Left ventricle myocardium inferior (tissue), 1 donor: Measurements from ENCODE around the gene RNF145. TPM values are rescaled to one million over a fixed set of nuclear protein-coding genes. Genes with fewer than 3 reads are reported as not detected.

Experiments used
- DNase-seq: peaks from one replicate; pipeline ENCODE4 v3.0.0-alpha.2; 2020
- H3K27ac ChIP-seq: fragments of 200-600 bp; replicated peaks from 2 replicates; pipeline ENCODE4 v1.8.0; 2021
- H3K27me3 ChIP-seq: fragments of 200-600 bp; 2 replicates; pipeline ENCODE4 v1.8.0; 2021; ENCODE audit warnings: low read depth
- H3K36me3 ChIP-seq: fragments of 200-600 bp; 2 replicates; pipeline ENCODE4 v1.8.0; 2021
- H3K4me1 ChIP-seq: fragments of 200-600 bp; 2 replicates; pipeline ENCODE4 v1.8.0; 2021
- H3K4me3 ChIP-seq: fragments of 200-600 bp; 2 replicates; pipeline ENCODE4 v1.8.0; 2021; ENCODE audit warnings: mild to moderate bottlenecking, moderate library complexity
- H3K9me3 ChIP-seq: fragments of 200-600 bp; replicated peaks from 2 replicates; pipeline ENCODE4 v1.8.0; 2021
- intact Hi-C: fragments of 100-400 bp; cut with micrococcal nuclease; formaldehyde crosslinking; loops from one replicate; pipeline ENCODE4 v1.11.0; 2022
- total RNA-seq: library from RNA; stranded (reverse); fragmentation: NEBNext Ultra II Directional; extraction: Animal tissue kit (Norgen Biotek cat#: 25700); gene quantifications from one replicate; pipeline ENCODE4 v1.2.1, GENCODE V29; 2021
- TF ChIP-seq, protein P1 (sequence below): fragments of 200-600 bp; IDR thresholded peaks from 2 replicates; pipeline ENCODE4 v1.8.0; 2021; ENCODE audit warnings: antibody characterized with exemption, mild to moderate bottlenecking, borderline replicate concordance
- donor health status: DM: no; HTN: yes; CAD: no; lungs with severe emphysema.

Gene RNF145
- total RNA-seq, 1 donor from 2014 or later = 18.0 TPM

GRCh38 chr5:159202151-159202550 lies 7.2 kb downstream of the RNF145 start:
- DNase-seq = no peak
- H3K4me1 ChIP-seq = peaks cover 62% of the 10 kb centered on the region
- no peak overlapping the region for H3K4me3 ChIP-seq
- intact Hi-C loops = no loop called here
- H3K27ac ChIP-seq = no peak overlapping the region
- TF ChIP-seq, protein P1, sequence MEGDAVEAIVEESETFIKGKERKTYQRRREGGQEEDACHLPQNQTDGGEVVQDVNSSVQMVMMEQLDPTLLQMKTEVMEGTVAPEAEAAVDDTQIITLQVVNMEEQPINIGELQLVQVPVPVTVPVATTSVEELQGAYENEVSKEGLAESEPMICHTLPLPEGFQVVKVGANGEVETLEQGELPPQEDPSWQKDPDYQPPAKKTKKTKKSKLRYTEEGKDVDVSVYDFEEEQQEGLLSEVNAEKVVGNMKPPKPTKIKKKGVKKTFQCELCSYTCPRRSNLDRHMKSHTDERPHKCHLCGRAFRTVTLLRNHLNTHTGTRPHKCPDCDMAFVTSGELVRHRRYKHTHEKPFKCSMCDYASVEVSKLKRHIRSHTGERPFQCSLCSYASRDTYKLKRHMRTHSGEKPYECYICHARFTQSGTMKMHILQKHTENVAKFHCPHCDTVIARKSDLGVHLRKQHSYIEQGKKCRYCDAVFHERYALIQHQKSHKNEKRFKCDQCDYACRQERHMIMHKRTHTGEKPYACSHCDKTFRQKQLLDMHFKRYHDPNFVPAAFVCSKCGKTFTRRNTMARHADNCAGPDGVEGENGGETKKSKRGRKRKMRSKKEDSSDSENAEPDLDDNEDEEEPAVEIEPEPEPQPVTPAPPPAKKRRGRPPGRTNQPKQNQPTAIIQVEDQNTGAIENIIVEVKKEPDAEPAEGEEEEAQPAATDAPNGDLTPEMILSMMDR = no peak
- H3K9me3 ChIP-seq = no peaks in the 10 kb centered on the region
- H3K36me3 ChIP-seq = peaks cover 18% of the 10 kb centered on the region
- no peaks in the 10 kb centered on the region for H3K27me3 ChIP-seq

DNA sequence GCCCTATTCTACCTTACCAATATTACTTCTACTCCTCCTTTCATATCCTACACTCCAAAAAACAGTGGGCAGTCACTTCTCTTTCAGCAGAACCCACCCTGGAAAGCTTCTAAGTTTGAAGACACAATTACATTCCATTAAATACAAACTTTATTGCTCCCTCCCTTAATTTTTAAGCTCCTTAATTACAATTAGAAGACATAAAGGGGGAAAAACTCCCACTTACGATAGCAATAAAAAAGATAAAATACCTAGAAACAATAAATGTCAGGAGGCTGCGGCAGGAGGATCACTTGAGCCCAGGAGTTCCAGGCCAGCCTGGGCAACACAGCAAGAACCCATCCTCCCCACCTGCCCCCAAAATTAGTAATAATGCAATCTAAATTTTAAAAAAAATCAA lies 9.6 kb downstream of the RNF145 start:
- no peaks in the 10 kb centered on the region for H3K9me3 ChIP-seq
- intact Hi-C loops = no loop called here
- H3K4me3 ChIP-seq = no peak overlapping the region
- H3K27ac ChIP-seq = no peak overlapping the region
- TF ChIP-seq, protein P1 = no peak
- DNase-seq = no peak
- H3K36me3 ChIP-seq = peaks cover 23% of the 10 kb centered on the region
- peaks cover 62% of the 10 kb centered on the region for H3K4me1 ChIP-seq
- no peaks in the 10 kb centered on the region for H3K27me3 ChIP-seq

DNA sequence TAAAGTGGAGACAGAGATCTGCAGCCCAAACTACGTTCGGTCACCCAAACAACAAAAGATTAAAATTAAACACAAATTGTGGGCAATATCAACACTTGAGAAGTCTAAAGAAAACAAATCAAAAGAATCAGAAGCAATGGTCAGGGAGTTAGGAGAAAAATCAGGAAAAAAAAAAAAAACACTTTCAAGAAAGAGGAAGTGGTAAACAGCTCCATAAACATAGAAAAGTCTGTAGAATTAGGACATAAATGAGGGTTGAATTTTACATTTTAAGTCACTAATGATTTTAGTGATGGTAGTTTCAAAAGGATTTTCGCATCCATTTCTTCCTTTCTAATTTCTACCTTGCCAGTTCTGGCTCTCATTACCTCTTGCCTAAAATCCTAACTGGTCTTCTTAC lies 10.1 kb downstream of the RNF145 start:
- intact Hi-C loops = no loop called here

GRCh38 chr5:159198063-159199036 lies 11.0 kb downstream of the RNF145 start:
- DNase-seq = no peak
- Histone ChIP-seq H3K9me3 (no peaks in the 10 kb centered on the region), H3K27ac (no peak overlapping the region), H3K4me3 (no peak overlapping the region), H3K27me3 (no peaks in the 10 kb centered on the region), H3K4me1 (peaks cover 52% of the 10 kb centered on the region), H3K36me3 (peaks cover 33% of the 10 kb centered on the region)
- intact Hi-C loops = no loop called here
- TF ChIP-seq, protein P1 = no peak

More for the DNA sequence above, 10.1 kb downstream of the RNF145 start:
- peaks cover 60% of the 10 kb centered on the region for H3K4me1 ChIP-seq
- TF ChIP-seq, protein P1 = no peak
- no peak overlapping the region for H3K4me3 ChIP-seq
- no peak for DNase-seq
- no peaks in the 10 kb centered on the region for H3K9me3 ChIP-seq
- H3K27me3 ChIP-seq = no peaks in the 10 kb centered on the region
- H3K27ac ChIP-seq = no peak overlapping the region
- peaks cover 28% of the 10 kb centered on the region for H3K36me3 ChIP-seq

GRCh38 chr5:159195775-159196174 lies 13.6 kb downstream of the RNF145 start:
- Histone ChIP-seq H3K27ac (peak overlapping the region; percentile 22), H3K9me3 (no peaks in the 10 kb centered on the region), H3K4me1 (peaks cover 45% of the 10 kb centered on the region), H3K4me3 (no peak overlapping the region), H3K36me3 (peaks cover 36% of the 10 kb centered on the region), H3K27me3 (no peaks in the 10 kb centered on the region)
- intact Hi-C loops = no loop called here
- TF ChIP-seq, protein P1 = no peak
- DNase-seq = no peak
